ENCODE results near the gene ITIH2. TPM values are rescaled to one million over a fixed set of nuclear protein-coding genes. Genes with fewer than 3 reads are reported as not detected.

Gene ITIH2
- total and polyA plus RNA-seq, 4 donors, result 261 to 1,345 (median 532) TPM

GRCh38 chr10:7773845-7774801 is 71.0 kb downstream of the ITIH2 start:
- WGBS, result 47% methylated on average over 10 of the region's 10 CpGs
- H3K36me3 ChIP-seq (ENCODE audit: control insufficient read depth in 4 of 4, insufficient read depth in 3 of 4, low read depth in 1 of 4, low read length in 3 of 4), result peaks cover 7 to 24% (median 17%) of the 10 kb centered on the region in 4 donors
- TF ChIP-seq GABPA (IDR thresholded peaks at IDR 0.05 in 1 of 2, conservative IDR thresholded peaks at IDR 0.05 in 1 of 2) (no peak), SP1 (IDR thresholded peaks at IDR 0.05) (peak; percentile 41), EGR1 (IDR thresholded peaks at IDR 0.05; ENCODE audit: low read depth in 2 of 2) (no peak), RAD21 (IDR thresholded peaks at IDR 0.05) (peak; percentile 18 to 25), HNF4G (IDR thresholded peaks at IDR 0.05) (no peak), RXRA (IDR thresholded peaks at IDR 0.05) (peak in 1 of 2 donors; percentile 25), JUND (IDR thresholded peaks at IDR 0.05) (no peak), FOXA2 (IDR thresholded peaks at IDR 0.05) (peak; percentile 68), ZBTB33 (IDR thresholded peaks at IDR 0.05) (peak; percentile 38), CTCF (IDR thresholded peaks at IDR 0.05; ENCODE audit: low read depth, low read length, missing input control) (no peak), HNF4A (conservative IDR thresholded peaks at IDR 0.05) (peak in 1 of 2 donors; percentile 25), MAX (IDR thresholded peaks at IDR 0.05) (peak; percentile 44), REST (IDR thresholded peaks at IDR 0.05) (no peak), FOXA1 (IDR thresholded peaks at IDR 0.05) (peak; percentile 31), YY1 (IDR thresholded peaks at IDR 0.05) (peak; percentile 90), TAF1 (conservative IDR thresholded peaks at IDR 0.05) (no peak)

More at GRCh38 chr10:7773845-7774801, 71.0 kb downstream of the ITIH2 start:
- Histone ChIP-seq H3K27me3 (ENCODE audit: control insufficient read depth in 4 of 4, insufficient read depth in 4 of 4, low read length in 3 of 4) (no peaks in the 10 kb centered on the region), H3K9ac (ENCODE audit: low read depth in 1 of 2, low read length in 2 of 2) (peak overlapping the region in 1 of 2 donors; percentile 54), H3K9me3 (ENCODE audit: control insufficient read depth in 4 of 4, low read length in 3 of 4) (no peaks in the 10 kb centered on the region), H3K27ac (ENCODE audit: low read depth in 1 of 2, low read length in 2 of 2) (peak overlapping the region; percentile 33 to 50), H3K4me3 (ENCODE audit: low read depth in 1 of 3, low read length in 3 of 3) (no peak overlapping the region), H3K4me1 (ENCODE audit: control insufficient read depth in 4 of 4, insufficient read depth in 4 of 4, low read length in 3 of 4) (peaks cover 0 to 12% (median 8%) of the 10 kb centered on the region in 4 donors)
- DNase-seq (ENCODE audit: low spot score), result no peak

All from liver (tissue), 9 donors.